Heart left ventricle (tissue), 16 donors: ENCODE measurements around the gene STARD6. TPM values are rescaled to one million over a fixed set of nuclear protein-coding genes. Genes with fewer than 3 reads are reported as not detected.

Source experiments
- ATAC-seq, 4 donors: fragments of 200-7000 bp; cut with Tn5 transposase; one replicate each; pipeline ENCODE4 v1.9.1; 2020 to 2022; ENCODE audit warnings: moderate library complexity in 4 of 4, mild to moderate bottlenecking in 3 of 4, moderate number of reproducible peaks in 1 of 4
- DNase-seq, 5 donors: peaks; one replicate each; pipeline ENCODE4 v3.0.0-alpha.2; 2020
- H3K27ac ChIP-seq, 12 donors: fragments of 200-600 bp; sonication (generic) in 4 of 12; one replicate each; pipeline versions ENCODE4 v1.5.0 to v1.8.0; 2016 to 2022; ENCODE audit warnings: mild to moderate bottlenecking in 2 of 12
- H3K27me3 ChIP-seq, 9 donors: fragments of 200-600 bp; sonication (generic) in 2 of 9; one replicate each; pipeline versions ENCODE4 v1.5.1 to v1.8.0; 2016 to 2022; ENCODE audit warnings: mild to moderate bottlenecking in 3 of 9
- H3K36me3 ChIP-seq, 9 donors: fragments of 200-600 bp; sonication (generic) in 2 of 9; one replicate each; pipeline versions ENCODE4 v1.5.0 to v1.8.0; 2018 to 2022; ENCODE audit warnings: mild to moderate bottlenecking in 2 of 9
- H3K4me1 ChIP-seq, 12 donors: fragments of 200-600 bp; sonication (generic) in 4 of 12; one replicate each; pipeline versions ENCODE4 v1.5.0 to v1.8.0; 2016 to 2022; ENCODE audit warnings: mild to moderate bottlenecking in 3 of 12
- H3K4me3 ChIP-seq, 12 donors: fragments of 200-600 bp; sonication (generic) in 4 of 12; one replicate each; pipeline versions ENCODE4 v1.5.0 to v1.8.0; 2017 to 2022; ENCODE audit warnings: mild to moderate bottlenecking in 9 of 12, moderate library complexity in 4 of 12
- H3K9me3 ChIP-seq, 12 donors: fragments of 200-600 bp; sonication (generic) in 4 of 12; one replicate each; pipeline versions ENCODE4 v1.5.0 to v1.8.0; 2016 to 2022; ENCODE audit warnings: mild to moderate bottlenecking in 1 of 12
- POLR2A ChIP-seq, 2 donors: fragments of 450-650 bp; IDR thresholded peaks; one replicate each; pipeline ENCODE4 v1.6.1; 2017; ENCODE audit warnings: antibody characterized with exemption in 2 of 2, mild to moderate bottlenecking in 2 of 2, moderate library complexity in 2 of 2
- WGBS, 4 donors: extraction: QIAGEN DNeasy Blood & Tissue Kit in 2 of 4; methylation state at CpG; one replicate each; pipeline versions ENCODE4 v1.1.5 to v1.1.7; 2013 to 2018; 5-methylcytosine and 5-hydroxymethylcytosine counted together
- intact Hi-C, 10 donors: fragments of 100-400 bp; cut with DNase I; formaldehyde crosslinking; loops; one replicate each; pipeline versions ENCODE4 v1.11.1 to v1.14.2; 2022
- polyA plus RNA-seq, 2 donors: library from polyadenylated mRNA; stranded (reverse); fragments of 200-250 nt; gene quantifications; one replicate each; pipeline ENCODE4 v1.2.3, GENCODE V29; 2013
- total RNA-seq, 9 donors: library from RNA; depleted of rRNA in 2 of 9; stranded (reverse); fragments of >200 nt in 2 of 9; fragmentation: NEBNext Ultra II Directional in 3 of 9; extraction: Animal tissue kit (Norgen Biotek cat#: 25700) in 3 of 9; gene quantifications; one replicate each; pipeline versions ENCODE4 v1.1.0 to v1.2.4, GENCODE V29; 2016 to 2023
- TF ChIP-seq, protein P1 (sequence below), 12 donors: fragments of 200-600 bp; sonication (generic) in 4 of 12; IDR thresholded peaks; one replicate each; pipeline versions ENCODE4 v1.5.0 to v1.8.0; 2018 to 2022; ENCODE audit warnings: antibody characterized with exemption in 12 of 12, mild to moderate bottlenecking in 5 of 12
- donor health status: ischemic (EF 13 %, LVEDD 7.1; RV severe dilation, severe dysfunction).
- donor health status: healthy with polysubstance abuse.
- donor health status: DM: no; HTN: yes; CAD: no.
- donor health status: DM: no; HTN: no; CAD: no.
- donor health status: ischemic (EF 25% LVEDD 6.9; RV normal size, moderate dysfunction).
- donor health status: ischemic (EF 25% LVEDD 5.7; RV mildly dilated, moderate dysfunction).
- donor health status: healthy.
- donor health status: DM: yes; HTN: yes; CAD: no.
- donor health status: ischemic (EF 35%, LVEDD 5.7; RV mildly dilated, moderate dysfunction).
- donor health status: nonischemic (EF 11% LVEDD 7.7; RV severe dilation, severe dysfunction).
- donor health status: DM: yes; HTN: yes; CAD: no.
- donor health status: PGD.
- donor health status: ischemic (EF 29% LVEDD 5.4; RV normal size, mild dysfunction).
- donor health status: nonischemic (EF 23%, LVEDD 6.1; RV moderate dilation, normal function).

Gene STARD6
- total and polyA plus RNA-seq, 11 donors, result not detected

DNA sequence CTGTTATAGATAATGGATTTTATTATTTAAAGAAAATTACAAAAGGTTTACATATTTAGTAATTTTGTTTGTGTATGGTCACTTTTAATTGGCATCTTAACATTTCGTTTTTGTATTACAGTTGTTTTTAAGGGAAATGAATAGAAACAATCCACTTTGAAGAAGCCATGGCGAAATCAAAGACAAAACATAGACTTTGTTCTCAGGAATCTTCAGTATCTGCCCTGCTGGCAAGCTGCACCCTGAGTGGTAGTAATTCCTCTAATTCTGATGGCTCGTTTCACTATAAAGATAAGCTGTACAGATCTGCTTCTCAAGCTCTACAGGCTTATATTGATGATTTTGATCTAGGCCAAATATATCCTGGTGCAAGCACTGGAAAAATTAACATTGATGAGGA is 2.7 kb upstream of the STARD6 start:
- Histone ChIP-seq H3K4me3 (no peak overlapping the region), H3K9me3 (no peaks in the 10 kb centered on the region), H3K27ac (no peak overlapping the region), H3K27me3 (no peaks in the 10 kb centered on the region), H3K4me1 (peaks cover 0 to 15% (median 7%) of the 10 kb centered on the region in 12 donors), H3K36me3 (no peaks in the 10 kb centered on the region)
- WGBS, 4 donors, result 85 to 95% (median 90%) methylated on average over 3 of the region's 3 CpGs
- TF ChIP-seq POLR2A (IDR thresholded peaks at IDR 0.05), result no peak
- TF ChIP-seq, protein P1, sequence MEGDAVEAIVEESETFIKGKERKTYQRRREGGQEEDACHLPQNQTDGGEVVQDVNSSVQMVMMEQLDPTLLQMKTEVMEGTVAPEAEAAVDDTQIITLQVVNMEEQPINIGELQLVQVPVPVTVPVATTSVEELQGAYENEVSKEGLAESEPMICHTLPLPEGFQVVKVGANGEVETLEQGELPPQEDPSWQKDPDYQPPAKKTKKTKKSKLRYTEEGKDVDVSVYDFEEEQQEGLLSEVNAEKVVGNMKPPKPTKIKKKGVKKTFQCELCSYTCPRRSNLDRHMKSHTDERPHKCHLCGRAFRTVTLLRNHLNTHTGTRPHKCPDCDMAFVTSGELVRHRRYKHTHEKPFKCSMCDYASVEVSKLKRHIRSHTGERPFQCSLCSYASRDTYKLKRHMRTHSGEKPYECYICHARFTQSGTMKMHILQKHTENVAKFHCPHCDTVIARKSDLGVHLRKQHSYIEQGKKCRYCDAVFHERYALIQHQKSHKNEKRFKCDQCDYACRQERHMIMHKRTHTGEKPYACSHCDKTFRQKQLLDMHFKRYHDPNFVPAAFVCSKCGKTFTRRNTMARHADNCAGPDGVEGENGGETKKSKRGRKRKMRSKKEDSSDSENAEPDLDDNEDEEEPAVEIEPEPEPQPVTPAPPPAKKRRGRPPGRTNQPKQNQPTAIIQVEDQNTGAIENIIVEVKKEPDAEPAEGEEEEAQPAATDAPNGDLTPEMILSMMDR (IDR thresholded peaks at IDR 0.05), result no peak
- DNase-seq, result no peak
- intact Hi-C loops, result no loop called here
- ATAC-seq, result no peak

DNA sequence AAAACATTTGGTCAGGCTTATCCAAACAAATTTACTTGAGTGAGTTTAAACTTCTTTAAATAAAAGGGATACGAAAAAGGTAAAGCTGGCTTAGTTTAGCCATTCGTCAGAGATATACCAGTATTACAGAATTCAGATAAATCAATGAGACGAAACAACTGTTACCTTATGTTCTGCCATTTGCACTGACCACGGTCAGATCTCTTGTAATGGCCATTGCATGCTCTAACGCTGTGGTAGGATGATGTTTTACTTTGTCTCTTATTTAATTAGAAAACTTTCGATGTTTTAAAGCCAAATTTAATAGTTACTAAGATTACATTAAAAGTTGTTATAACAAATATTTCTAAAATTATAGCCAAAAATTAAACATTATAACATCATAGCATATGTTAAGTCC is 1.6 kb upstream of the STARD6 start:
- Histone ChIP-seq H3K36me3 (no peaks in the 10 kb centered on the region), H3K27ac (no peak overlapping the region), H3K27me3 (no peaks in the 10 kb centered on the region), H3K9me3 (no peaks in the 10 kb centered on the region), H3K4me3 (peak overlapping the region in 8 of 12 donors; percentile 69 to 88 (median 78)), H3K4me1 (peaks cover 0 to 15% (median 7%) of the 10 kb centered on the region in 12 donors)
- no peak for TF ChIP-seq POLR2A (IDR thresholded peaks at IDR 0.05)
- TF ChIP-seq, protein P1 (IDR thresholded peaks at IDR 0.05), result no peak
- WGBS, 4 donors, result 73 to 74% (median 74%) methylated on average over 6 of the region's 6 CpGs
- DNase-seq, result no peak
- no peak for ATAC-seq
- intact Hi-C loops, result loop anchor here in 5 of 10 donors (5.0 to 10.0 kb wide), 2 partner anchors 87 to 134 kb away; partner anchors contain the start of gene MBD2 (in 5 of the 5)

DNA sequence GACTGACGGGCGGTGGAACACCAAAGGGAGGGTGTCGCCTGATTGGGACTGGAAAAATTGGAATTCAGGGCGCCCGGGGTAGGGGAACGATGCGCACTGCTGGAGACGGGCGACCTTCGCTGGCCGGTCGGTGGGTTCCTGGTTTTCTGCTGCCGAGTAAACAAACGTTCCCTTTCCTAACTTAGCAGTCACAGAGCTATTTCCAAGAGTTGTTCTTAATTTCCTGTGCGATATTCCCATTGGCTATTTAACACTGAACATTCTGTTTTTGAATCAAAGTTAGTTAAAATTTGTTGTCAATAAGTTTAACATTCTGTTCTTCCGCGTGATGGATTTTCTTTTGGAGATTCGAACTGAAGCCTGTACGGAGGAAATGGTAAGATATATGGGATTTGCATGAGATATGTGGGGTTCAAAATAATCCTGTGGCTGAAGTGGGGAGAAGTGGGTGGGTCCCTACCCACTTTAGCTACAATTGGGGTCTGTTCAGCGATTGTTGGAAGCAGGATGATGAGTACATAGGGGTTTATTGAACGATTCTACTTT is 910 bp upstream of the STARD6 start:
- no peak for DNase-seq
- ATAC-seq, result peak in 2 of 4 donors; percentile 31 to 44
- H3K4me1 ChIP-seq, result peaks cover 0 to 15% (median 7%) of the 10 kb centered on the region in 12 donors
- WGBS, 4 donors, result 2 to 3% (median 3%) methylated on average over 21 of the region's 21 CpGs
- TF ChIP-seq, protein P1 (IDR thresholded peaks at IDR 0.05), result no peak
- TF ChIP-seq POLR2A (IDR thresholded peaks at IDR 0.05), result no peak
- no peaks in the 10 kb centered on the region for H3K27me3 ChIP-seq
- H3K27ac ChIP-seq, result peak overlapping the region in 6 of 12 donors; percentile 6 to 73 (median 58)
- no peaks in the 10 kb centered on the region for H3K9me3 ChIP-seq
- no peaks in the 10 kb centered on the region for H3K36me3 ChIP-seq
- peak overlapping the region; percentile 43 to 88 (median 76) for H3K4me3 ChIP-seq
- intact Hi-C loops, result loop anchor here in 5 of 10 donors (5.0 to 10.0 kb wide), 2 partner anchors 86 to 134 kb away; partner anchors contain the start of gene MBD2 (in 5 of the 5)

DNA sequence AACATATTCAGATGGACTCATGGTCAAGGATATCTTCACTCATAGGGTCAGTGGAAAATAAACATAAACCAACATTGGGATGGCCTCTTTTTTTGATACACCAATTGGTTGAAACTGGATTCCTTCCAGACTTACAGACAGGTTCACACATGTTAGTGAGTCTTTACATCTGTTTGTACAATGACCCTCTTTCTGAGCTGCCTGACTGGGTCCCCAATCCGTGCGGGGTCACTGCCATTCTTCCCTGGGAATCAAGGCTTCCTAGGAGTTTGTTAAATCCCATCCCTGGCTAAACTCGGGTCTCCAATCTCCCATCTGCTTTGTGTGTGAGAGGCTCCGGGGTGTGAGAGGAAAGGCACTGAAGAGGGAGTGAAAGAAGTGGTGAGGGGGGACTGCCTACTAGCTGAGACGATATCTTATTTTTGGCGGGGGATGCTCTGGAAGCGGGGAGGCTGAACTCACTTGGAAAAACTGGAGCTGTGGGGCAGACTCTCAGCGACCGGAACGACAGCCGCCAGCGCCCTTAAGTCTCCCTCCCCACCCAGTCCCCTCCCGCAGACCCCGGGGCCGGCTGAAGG is 487 bp downstream of the STARD6 start:
- ATAC-seq (peak in 3 of 4 donors; percentile 28 to 76 (median 72)), DNase-seq (peak in 1 of 5 donors; percentile 12)
- no peaks in the 10 kb centered on the region for H3K36me3 ChIP-seq
- peaks cover 0 to 3% (median 0%) of the 10 kb centered on the region in 12 donors for H3K9me3 ChIP-seq
- intact Hi-C loops, result loop anchor here in 5 of 10 donors (5.0 to 10.0 kb wide), 2 partner anchors 85 to 132 kb away; partner anchors contain the start of gene MBD2 (in 5 of the 5)
- WGBS, 4 donors, result 2 to 9% (median 2%) methylated on average over 7 to 15 of the region's 15 CpGs
- H3K27ac ChIP-seq, result peak overlapping the region in 11 of 12 donors; percentile 13 to 73 (median 56)
- TF ChIP-seq, protein P1 (IDR thresholded peaks at IDR 0.05), result no peak
- TF ChIP-seq POLR2A (IDR thresholded peaks at IDR 0.05), result no peak
- H3K27me3 ChIP-seq, result peaks cover 0 to 3% (median 0%) of the 10 kb centered on the region in 9 donors
- peaks cover 0 to 15% (median 7%) of the 10 kb centered on the region in 12 donors for H3K4me1 ChIP-seq
- peak overlapping the region; percentile 43 to 88 (median 76) for H3K4me3 ChIP-seq
